HCT116 (cell line): ENCODE results near the gene LPO. TPM values are rescaled to one million over a fixed set of nuclear protein-coding genes. Genes with fewer than 3 reads are reported as not detected.

Experiments used
- ATAC-seq: fragments of 200-7000 bp; cut with Tn5 transposase; 2 replicates; pipeline ENCODE4 v1.9.1; 2020; ENCODE audit warnings: mild to moderate bottlenecking, moderate library complexity
- BruUV-seq: library from RNA; stranded (reverse); fragments of 400-500 nt; replicated peaks from 2 replicates; lab custom pipeline; 2021; lab: Mats Ljungman, UMichigan
- CTCF ChIA-PET: fragments of 300-600 bp; sonication (Branson Sonifier 250); formaldehyde crosslinking; loops from one replicate; lab custom pipeline; 2021; ENCODE audit warnings: antibody characterized with exemption; lab: Charles Lee
- POLR2A ChIA-PET: fragments of 300-600, 350-600 bp; sonication (Branson Sonifier 250); formaldehyde crosslinking; loops from one replicate; lab custom pipeline; 2021; ENCODE audit warnings: antibody characterized with exemption; lab: Charles Lee
- RAD21 ChIA-PET, 2 experiments: fragments of 300-600 bp; sonication (Branson Sonifier 250); formaldehyde crosslinking; loops; one replicate each; lab custom pipeline; 2023; ENCODE audit warnings: low total read pairs in 2 of 2; ENCODE audit not compliant: uncharacterized antibody in 2 of 2, unreplicated experiment in 2 of 2, low non-redundant PET in 1 of 2; lab: Charles Lee
- DNase-seq: peaks from one replicate; pipeline ENCODE4 v3.0.0-alpha.2; 2010; ENCODE audit warnings: low read depth, low spot score
- H2AFZ ChIP-seq: fragments of 200-600 bp; shearing (Covaris generic), sonication (generic); 2 replicates; pipeline ENCODE4 v1.6.1; 2017; ENCODE audit warnings: low read depth, mixed run types, mixed read lengths, antibody characterized with exemption, low read length; ENCODE audit not compliant: poor library complexity, severe bottlenecking
- H3K27ac ChIP-seq: 2 replicates; pipeline ENCODE4 v1.5.1; 2012; ENCODE audit warnings: low read depth, low read length
- H3K27me3 ChIP-seq: fragments of 200-600 bp; sonication (generic); 2 replicates; pipeline ENCODE4 v1.6.1; 2016; ENCODE audit warnings: mixed run types, low read length, mixed read lengths; ENCODE audit not compliant: insufficient read depth
- H3K36me3 ChIP-seq, 2 experiments: fragments of 200-500 bp in 1 of 2; fragments of 200-600 bp in 1 of 2; sonication (Bioruptor generic) in 1 of 2; sonication (generic) in 1 of 2; 2 replicates each; pipeline versions ENCODE4 v1.5.1 to v1.6.1; 2014 to 2016; ENCODE audit warnings: low read length in 2 of 2, inconsistent platforms in 1 of 2, mixed read lengths in 1 of 2, mixed run types in 1 of 2; ENCODE audit not compliant: insufficient read depth in 2 of 2, control insufficient read depth in 1 of 2
- H3K4me1 ChIP-seq, 2 experiments: fragments of 200-600 bp in 1 of 2; sonication (generic) in 1 of 2; 2 replicates each; pipeline versions ENCODE4 v1.5.1 to v1.6.1; 2012 to 2017; ENCODE audit warnings: low read length in 2 of 2, inconsistent platforms in 1 of 2, mild to moderate bottlenecking in 1 of 2, mixed read lengths in 1 of 2, mixed run types in 1 of 2, moderate library complexity in 1 of 2; ENCODE audit not compliant: insufficient read depth in 2 of 2, control insufficient read depth in 1 of 2
- H3K4me2 ChIP-seq: fragments of 200-600 bp; sonication (generic); 2 replicates; pipeline ENCODE4 v1.6.1; 2017; ENCODE audit warnings: mixed run types, low read length, mixed read lengths
- H3K4me3 ChIP-seq, 2 experiments: fragments of 200-600 bp in 1 of 2; sonication (generic) in 1 of 2; replicated peaks in 1 of 2; 2 replicates each; pipeline ENCODE4 v1.5.1; 2011 to 2016; ENCODE audit warnings: low read length in 2 of 2, control low read depth in 1 of 2, low read depth in 1 of 2, mild to moderate bottlenecking in 1 of 2, mixed read lengths in 1 of 2, mixed run types in 1 of 2
- H3K79me2 ChIP-seq: fragments of 200-600 bp; sonication (generic); 2 replicates; pipeline ENCODE4 v1.6.1; 2017; ENCODE audit warnings: mild to moderate bottlenecking, mixed run types, low read length, moderate library complexity, mixed read lengths; ENCODE audit not compliant: insufficient read depth
- H3K9ac ChIP-seq: fragments of 200-600 bp; sonication (generic); 2 replicates; pipeline ENCODE4 v1.6.1; 2016; ENCODE audit warnings: low read length, mixed read lengths
- H3K9me2 ChIP-seq: fragments of 200-600 bp; sonication (generic), shearing (Covaris generic); 2 replicates; pipeline ENCODE4 v1.6.1; 2017; ENCODE audit warnings: mixed run types, mild to moderate bottlenecking, moderate library complexity; ENCODE audit not compliant: insufficient read depth
- H3K9me3 ChIP-seq, 2 experiments: fragments of 200-500 bp in 1 of 2; fragments of 200-600 bp in 1 of 2; sonication (Bioruptor generic) in 1 of 2; sonication (generic) in 1 of 2; 2 replicates each; pipeline ENCODE4 v1.6.1; 2014 to 2017; ENCODE audit warnings: low read length in 2 of 2, mixed read lengths in 2 of 2, inconsistent platforms in 1 of 2, low read depth in 1 of 2, mild to moderate bottlenecking in 1 of 2, mixed run types in 1 of 2, moderate library complexity in 1 of 2; ENCODE audit not compliant: control insufficient read depth in 1 of 2, insufficient read depth in 1 of 2
- H4K20me1 ChIP-seq: fragments of 200-600 bp; sonication (generic), shearing (Covaris generic); 2 replicates; pipeline ENCODE4 v1.6.1; 2017; ENCODE audit warnings: mixed run types, mild to moderate bottlenecking, moderate library complexity; ENCODE audit not compliant: insufficient read depth
- CBX3 ChIP-seq: IDR thresholded peaks from 2 replicates; pipeline ENCODE4 v1.6.1; 2012; ENCODE audit warnings: low read depth
- CEBPB ChIP-seq: IDR thresholded peaks from 2 replicates; pipeline ENCODE4 v1.6.1; 2012; ENCODE audit warnings: low read depth
- EGR1 ChIP-seq: IDR thresholded peaks from 2 replicates; pipeline ENCODE4 v1.6.1; 2012; ENCODE audit warnings: low read depth
- ELF1 ChIP-seq: IDR thresholded peaks from 2 replicates; pipeline ENCODE4 v1.6.1; 2012; ENCODE audit warnings: low read depth, borderline replicate concordance
- EZH2phosphoT487 ChIP-seq: fragments of 200-600 bp; IDR thresholded peaks from 2 replicates; pipeline ENCODE4 v1.6.1; 2018; ENCODE audit warnings: antibody characterized with exemption, borderline replicate concordance
- FOSL1 ChIP-seq: IDR thresholded peaks from 2 replicates; pipeline ENCODE4 v1.6.1; 2012; ENCODE audit warnings: low read depth
- JUND ChIP-seq: IDR thresholded peaks from 2 replicates; pipeline ENCODE4 v1.6.1; 2012
- POLR2A ChIP-seq: IDR thresholded peaks from 2 replicates; pipeline ENCODE4 v1.7.0; 2011; ENCODE audit warnings: borderline replicate concordance; ENCODE audit not compliant: insufficient read depth, insufficient read length; ENCODE audit errors: extremely low read depth
- POLR2AphosphoS5 ChIP-seq: IDR thresholded peaks from 2 replicates; pipeline ENCODE4 v1.6.1; 2011; ENCODE audit warnings: mild to moderate bottlenecking, low read depth, low read length, moderate library complexity
- RAD21 ChIP-seq: IDR thresholded peaks from 2 replicates; pipeline ENCODE4 v1.6.1; 2012; ENCODE audit warnings: low read depth, mild to moderate bottlenecking
- SIN3A ChIP-seq: IDR thresholded peaks from 2 replicates; pipeline ENCODE4 v1.6.1; 2012; ENCODE audit warnings: low read depth
- SP1 ChIP-seq: IDR thresholded peaks from 2 replicates; pipeline ENCODE4 v1.6.1; 2012; ENCODE audit warnings: low read depth
- SRF ChIP-seq: IDR thresholded peaks from 2 replicates; pipeline ENCODE4 v1.6.1; 2012; ENCODE audit warnings: low read depth
- TCF7L2 ChIP-seq: IDR thresholded peaks from 2 replicates; pipeline ENCODE4 v1.7.0; 2011; ENCODE audit warnings: borderline replicate concordance, inconsistent platforms; ENCODE audit not compliant: insufficient read depth, insufficient read length; ENCODE audit errors: extremely low read depth
- ZFX ChIP-seq: fragments of 450-650 bp; IDR thresholded peaks from 2 replicates; pipeline ENCODE4 v1.6.1; 2017
- ZNF274 ChIP-seq: fragments of 200-500 bp; sonication (Bioruptor generic); IDR thresholded peaks from 2 replicates; pipeline ENCODE4 v1.6.1; 2014; ENCODE audit warnings: mild to moderate bottlenecking, low read depth, low read length, inconsistent platforms
- intact Hi-C: fragments of 100-400 bp; cut with micrococcal nuclease; formaldehyde crosslinking; loops from 2 replicates; pipeline ENCODE4 v1.10.0; 2022
- total RNA-seq: library from RNA; stranded (reverse); gene quantifications from one replicate; pipeline ENCODE4 v1.2.1, GENCODE V29; 2021; ENCODE audit not compliant: unreplicated experiment
- TF ChIP-seq, protein P1 (sequence below): IDR thresholded peaks from 2 replicates; pipeline ENCODE4 v1.6.1; 2012
- TF ChIP-seq, protein P2 (sequence below): IDR thresholded peaks from 2 replicates; pipeline ENCODE4 v1.6.1; 2012; ENCODE audit warnings: low read depth

Gene LPO
- total RNA-seq, 1 experiment from 2014 or later = not detected

DNA sequence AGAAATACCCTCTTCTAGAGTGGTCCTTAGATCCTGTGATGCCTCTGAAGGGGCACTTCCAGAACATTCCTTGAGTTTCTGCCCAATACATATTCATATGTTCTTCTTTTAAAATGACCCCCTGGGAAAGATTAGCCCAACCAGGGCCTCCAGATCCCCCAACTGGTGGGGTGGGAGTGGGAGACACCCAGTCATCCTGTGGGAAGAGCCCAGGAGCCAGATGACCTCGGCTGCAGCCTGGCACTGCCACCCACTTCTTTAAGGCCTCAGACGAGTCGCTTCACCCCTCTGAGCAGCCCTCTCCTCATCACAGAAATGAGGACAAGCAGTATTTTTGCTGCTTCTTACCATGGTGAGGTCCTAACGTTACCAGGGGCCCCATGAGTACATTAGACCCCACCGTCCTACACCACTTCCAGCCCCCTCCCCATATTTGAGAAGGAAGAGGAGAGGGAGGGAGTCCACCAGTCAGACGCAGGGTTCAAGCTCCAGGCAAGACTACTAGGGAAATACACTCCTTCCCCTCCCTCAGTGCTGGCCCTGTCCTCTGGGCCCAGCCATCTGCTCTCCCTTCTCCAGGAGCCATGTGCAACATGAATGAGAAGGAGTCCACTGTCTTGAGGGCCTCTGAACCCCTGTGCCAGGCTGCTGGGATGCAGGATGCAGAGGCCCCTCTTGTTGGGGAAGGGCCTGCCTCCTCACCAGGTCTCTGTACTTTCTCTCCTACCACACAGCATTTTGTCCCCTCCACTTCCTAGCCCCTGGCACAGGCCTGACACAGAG lies 30.6 kb downstream of the LPO start:
- H4K20me1 ChIP-seq = no peaks in the 10 kb centered on the region
- ChIA-PET POLR2A (no interaction called here), CTCF (no interaction called here), RAD21 (no interaction called here)
- ATAC-seq (no peak), DNase-seq (no peak)
- no peaks in the 10 kb centered on the region for H3K9me2 ChIP-seq
- H3K4me1 ChIP-seq = peaks cover 0 to 7% of the 10 kb centered on the region in 2 experiments; a peak in 1 of 4 replicates
- no peak overlapping the region for H3K4me3 ChIP-seq
- no peak overlapping the region for H3K4me2 ChIP-seq
- no peaks in the 10 kb centered on the region for H3K9me3 ChIP-seq
- H3K27me3 ChIP-seq = peaks cover 15% of the 10 kb centered on the region
- no peak overlapping the region for H3K9ac ChIP-seq
- TF ChIP-seq, protein P1, sequence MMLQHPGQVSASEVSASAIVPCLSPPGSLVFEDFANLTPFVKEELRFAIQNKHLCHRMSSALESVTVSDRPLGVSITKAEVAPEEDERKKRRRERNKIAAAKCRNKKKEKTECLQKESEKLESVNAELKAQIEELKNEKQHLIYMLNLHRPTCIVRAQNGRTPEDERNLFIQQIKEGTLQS = no peak
- no peak for TF ChIP-seq CEBPB
- TF ChIP-seq CBX3 = no peak
- no peak for TF ChIP-seq SIN3A
- no peak for TF ChIP-seq RAD21
- TF ChIP-seq EGR1 = no peak
- no peak for TF ChIP-seq SP1
- no peak for TF ChIP-seq ELF1
- no peak for TF ChIP-seq JUND
- no peaks in the 10 kb centered on the region for H3K36me3 ChIP-seq
- no peaks in the 10 kb centered on the region for H3K79me2 ChIP-seq
- no peak overlapping the region for H2AFZ ChIP-seq
- no TSS peak for BruUV-seq
- intact Hi-C loops = no loop called here
- H3K27ac ChIP-seq = no peak overlapping the region

DNA sequence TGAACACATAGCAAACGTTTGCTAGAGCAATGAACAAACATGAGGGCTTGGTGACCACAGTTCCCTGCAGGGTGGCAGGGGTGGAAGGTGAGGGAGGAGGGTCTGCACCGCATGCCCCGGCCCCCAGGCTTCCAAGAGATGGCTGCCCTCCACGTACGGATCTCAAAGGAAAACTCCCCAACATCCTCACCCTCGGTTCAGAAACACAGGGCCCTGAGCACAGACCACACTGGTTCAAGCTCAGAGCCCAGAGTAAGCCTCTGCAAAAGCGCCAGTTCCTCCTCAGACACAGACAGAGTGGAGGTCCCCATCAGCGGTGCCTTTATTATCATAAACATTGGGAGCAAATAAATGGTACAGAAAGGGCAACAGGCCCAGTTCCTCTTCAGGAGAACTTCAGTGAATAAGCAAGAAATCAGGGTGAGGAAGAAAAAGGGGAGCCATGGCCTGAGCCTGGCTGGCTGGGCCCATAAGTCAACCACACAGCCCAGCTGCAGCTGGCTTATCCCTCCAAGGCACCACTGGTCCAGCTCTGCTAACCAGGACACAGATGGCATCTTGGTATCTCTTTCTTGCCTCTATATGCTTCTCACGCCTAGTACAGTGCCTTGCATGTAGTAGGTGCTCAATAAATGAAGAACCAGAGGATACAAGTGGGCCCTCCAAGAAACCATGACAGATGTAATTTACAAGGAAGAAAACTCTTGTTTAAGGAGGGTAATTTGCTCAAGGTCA lies 31.3 kb downstream of the LPO start:
- H3K27ac ChIP-seq = no peak overlapping the region
- H2AFZ ChIP-seq = no peak overlapping the region
- H4K20me1 ChIP-seq = no peaks in the 10 kb centered on the region
- ChIA-PET RAD21 (no interaction called here), POLR2A (no interaction called here), CTCF (no interaction called here)
- no peak overlapping the region for H3K4me3 ChIP-seq
- ATAC-seq (no peak), DNase-seq (no peak)
- H3K79me2 ChIP-seq = no peaks in the 10 kb centered on the region
- H3K9me3 ChIP-seq = no peaks in the 10 kb centered on the region
- no peaks in the 10 kb centered on the region for H3K36me3 ChIP-seq
- H3K4me1 ChIP-seq = peaks cover 0 to 7% of the 10 kb centered on the region in 2 experiments; a peak in 1 of 4 replicates
- no TSS peak for BruUV-seq
- peaks cover 7% of the 10 kb centered on the region; the same call in 1 of the 2 replicates for H3K27me3 ChIP-seq
- intact Hi-C loops = no loop called here
- no peaks in the 10 kb centered on the region for H3K9me2 ChIP-seq
- no peak overlapping the region for H3K4me2 ChIP-seq
- H3K9ac ChIP-seq = no peak overlapping the region
- TF ChIP-seq ELF1 (no peak), POLR2AphosphoS5 (no peak), ZFX (no peak), TCF7L2 (no peak), SP1 (no peak), FOSL1 (no peak), SRF (no peak), EZH2phosphoT487 (no peak), ZNF274 (no peak), CEBPB (no peak), CBX3 (no peak), POLR2A (no peak), JUND (no peak)
- TF ChIP-seq, protein P2, sequence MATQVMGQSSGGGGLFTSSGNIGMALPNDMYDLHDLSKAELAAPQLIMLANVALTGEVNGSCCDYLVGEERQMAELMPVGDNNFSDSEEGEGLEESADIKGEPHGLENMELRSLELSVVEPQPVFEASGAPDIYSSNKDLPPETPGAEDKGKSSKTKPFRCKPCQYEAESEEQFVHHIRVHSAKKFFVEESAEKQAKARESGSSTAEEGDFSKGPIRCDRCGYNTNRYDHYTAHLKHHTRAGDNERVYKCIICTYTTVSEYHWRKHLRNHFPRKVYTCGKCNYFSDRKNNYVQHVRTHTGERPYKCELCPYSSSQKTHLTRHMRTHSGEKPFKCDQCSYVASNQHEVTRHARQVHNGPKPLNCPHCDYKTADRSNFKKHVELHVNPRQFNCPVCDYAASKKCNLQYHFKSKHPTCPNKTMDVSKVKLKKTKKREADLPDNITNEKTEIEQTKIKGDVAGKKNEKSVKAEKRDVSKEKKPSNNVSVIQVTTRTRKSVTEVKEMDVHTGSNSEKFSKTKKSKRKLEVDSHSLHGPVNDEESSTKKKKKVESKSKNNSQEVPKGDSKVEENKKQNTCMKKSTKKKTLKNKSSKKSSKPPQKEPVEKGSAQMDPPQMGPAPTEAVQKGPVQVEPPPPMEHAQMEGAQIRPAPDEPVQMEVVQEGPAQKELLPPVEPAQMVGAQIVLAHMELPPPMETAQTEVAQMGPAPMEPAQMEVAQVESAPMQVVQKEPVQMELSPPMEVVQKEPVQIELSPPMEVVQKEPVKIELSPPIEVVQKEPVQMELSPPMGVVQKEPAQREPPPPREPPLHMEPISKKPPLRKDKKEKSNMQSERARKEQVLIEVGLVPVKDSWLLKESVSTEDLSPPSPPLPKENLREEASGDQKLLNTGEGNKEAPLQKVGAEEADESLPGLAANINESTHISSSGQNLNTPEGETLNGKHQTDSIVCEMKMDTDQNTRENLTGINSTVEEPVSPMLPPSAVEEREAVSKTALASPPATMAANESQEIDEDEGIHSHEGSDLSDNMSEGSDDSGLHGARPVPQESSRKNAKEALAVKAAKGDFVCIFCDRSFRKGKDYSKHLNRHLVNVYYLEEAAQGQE = no peak
